Measurements from ENCODE around the gene MXD4. TPM values are rescaled to one million over a fixed set of nuclear protein-coding genes. Genes with fewer than 3 reads are reported as not detected.

Gene MXD4
- polyA plus RNA-seq, 1 donor (not counting 4 experiments of a cell fraction or from before 2014, with no cell fraction given) = 26.0 TPM

DNA sequence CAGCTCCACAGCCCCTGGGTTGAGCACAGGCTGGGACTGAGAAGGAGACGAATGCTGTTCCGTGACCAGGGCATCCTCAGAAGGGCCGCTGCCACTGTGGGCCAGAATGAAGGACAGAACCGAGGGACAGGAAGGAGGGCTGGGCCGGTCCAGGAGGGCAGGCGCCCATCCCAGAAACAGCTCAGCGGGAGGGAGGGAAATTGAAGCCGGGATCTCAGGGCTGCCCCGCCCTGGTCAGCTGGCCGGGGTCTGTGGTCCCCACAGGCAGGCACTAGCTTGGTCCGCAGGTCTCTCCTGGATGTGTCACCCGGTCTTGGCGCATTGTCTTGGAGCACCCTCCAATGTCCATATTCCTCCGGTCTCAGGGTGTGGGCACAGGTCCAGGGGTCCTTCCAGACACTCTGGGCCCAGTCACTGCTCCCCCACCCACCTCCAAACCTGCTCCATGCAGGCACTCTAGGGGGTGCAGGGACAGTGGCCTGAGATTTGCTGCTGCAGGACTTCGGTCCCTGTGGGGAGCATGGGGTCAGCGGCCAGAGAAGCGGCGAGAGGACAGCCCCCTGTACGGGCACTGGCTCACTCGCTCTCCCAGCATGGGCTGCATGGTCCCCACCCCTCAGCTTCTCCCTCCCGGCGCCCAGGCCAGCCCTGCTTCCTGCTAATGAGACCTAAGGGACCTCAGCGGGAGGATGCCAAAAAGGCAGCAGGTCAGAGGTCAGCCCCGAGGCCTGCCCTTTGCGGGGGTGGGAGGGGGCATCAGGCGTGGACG lies 23.9 kb upstream of the MXD4 start:
- no peak for FAIRE-seq
- no peaks in the 10 kb centered on the region for H3K9me1 ChIP-seq (ENCODE audit: control insufficient read depth, extremely low read depth, insufficient read depth, low read length)
- DNase-seq (ENCODE audit: low read depth, low spot score) = no peak
- no peaks in the 10 kb centered on the region for H3K36me3 ChIP-seq (ENCODE audit: control insufficient read depth in 2 of 2, extremely low read depth in 1 of 2, insufficient read depth in 2 of 2, low read length in 2 of 2)
- H3K9ac ChIP-seq (ENCODE audit: control insufficient read depth, extremely low read depth, insufficient read depth, low read length) = no peak overlapping the region
- H3K27me3 ChIP-seq (ENCODE audit: control insufficient read depth, extremely low read depth, insufficient read depth, low read length) = no peaks in the 10 kb centered on the region
- H3K4me1 ChIP-seq (ENCODE audit: control insufficient read depth, extremely low read depth, insufficient read depth, low read length) = peaks cover 7% of the 10 kb centered on the region
- H3K9me3 ChIP-seq (ENCODE audit: control insufficient read depth, low read depth, low read length) = no peaks in the 10 kb centered on the region
- no peak overlapping the region for H2AFZ ChIP-seq (ENCODE audit: control insufficient read depth, low read length)
- dilution Hi-C loops (cut with MboI; ENCODE audit: extremely low pct_ligation_motif_present, low sequenced_read_pairs) = no loop called here
- no peak for TF ChIP-seq EZH2 (IDR thresholded peaks at IDR 0.05; ENCODE audit: low read length)
- TF ChIP-seq, protein P1, sequence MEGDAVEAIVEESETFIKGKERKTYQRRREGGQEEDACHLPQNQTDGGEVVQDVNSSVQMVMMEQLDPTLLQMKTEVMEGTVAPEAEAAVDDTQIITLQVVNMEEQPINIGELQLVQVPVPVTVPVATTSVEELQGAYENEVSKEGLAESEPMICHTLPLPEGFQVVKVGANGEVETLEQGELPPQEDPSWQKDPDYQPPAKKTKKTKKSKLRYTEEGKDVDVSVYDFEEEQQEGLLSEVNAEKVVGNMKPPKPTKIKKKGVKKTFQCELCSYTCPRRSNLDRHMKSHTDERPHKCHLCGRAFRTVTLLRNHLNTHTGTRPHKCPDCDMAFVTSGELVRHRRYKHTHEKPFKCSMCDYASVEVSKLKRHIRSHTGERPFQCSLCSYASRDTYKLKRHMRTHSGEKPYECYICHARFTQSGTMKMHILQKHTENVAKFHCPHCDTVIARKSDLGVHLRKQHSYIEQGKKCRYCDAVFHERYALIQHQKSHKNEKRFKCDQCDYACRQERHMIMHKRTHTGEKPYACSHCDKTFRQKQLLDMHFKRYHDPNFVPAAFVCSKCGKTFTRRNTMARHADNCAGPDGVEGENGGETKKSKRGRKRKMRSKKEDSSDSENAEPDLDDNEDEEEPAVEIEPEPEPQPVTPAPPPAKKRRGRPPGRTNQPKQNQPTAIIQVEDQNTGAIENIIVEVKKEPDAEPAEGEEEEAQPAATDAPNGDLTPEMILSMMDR (optimal IDR thresholded peaks at IDR 0.05 in 1 of 3, IDR thresholded peaks at IDR 0.05 in 1 of 3, conservative IDR thresholded peaks at IDR 0.05 in 1 of 3; ENCODE audit: extremely low read depth in 1 of 3, insufficient read depth in 2 of 3, low read length in 3 of 3) = no peak
- H3K4me2 ChIP-seq (ENCODE audit: control insufficient read depth, extremely low read depth, insufficient read depth, low read depth, low read length) = no peak overlapping the region
- no peak overlapping the region for H3K27ac ChIP-seq (ENCODE audit: control insufficient read depth, insufficient read depth, low read length)
- H3K79me2 ChIP-seq (ENCODE audit: control insufficient read depth, insufficient read depth, low read length) = no peaks in the 10 kb centered on the region
- no peak overlapping the region for H3K4me3 ChIP-seq (ENCODE audit: control insufficient read depth in 2 of 3, extremely low read depth in 1 of 3, insufficient read depth in 2 of 3, low read depth in 1 of 3, low read length in 3 of 3)
- no peaks in the 10 kb centered on the region for H4K20me1 ChIP-seq (ENCODE audit: control insufficient read depth, extremely low read depth, insufficient read depth, low read length)

DNA sequence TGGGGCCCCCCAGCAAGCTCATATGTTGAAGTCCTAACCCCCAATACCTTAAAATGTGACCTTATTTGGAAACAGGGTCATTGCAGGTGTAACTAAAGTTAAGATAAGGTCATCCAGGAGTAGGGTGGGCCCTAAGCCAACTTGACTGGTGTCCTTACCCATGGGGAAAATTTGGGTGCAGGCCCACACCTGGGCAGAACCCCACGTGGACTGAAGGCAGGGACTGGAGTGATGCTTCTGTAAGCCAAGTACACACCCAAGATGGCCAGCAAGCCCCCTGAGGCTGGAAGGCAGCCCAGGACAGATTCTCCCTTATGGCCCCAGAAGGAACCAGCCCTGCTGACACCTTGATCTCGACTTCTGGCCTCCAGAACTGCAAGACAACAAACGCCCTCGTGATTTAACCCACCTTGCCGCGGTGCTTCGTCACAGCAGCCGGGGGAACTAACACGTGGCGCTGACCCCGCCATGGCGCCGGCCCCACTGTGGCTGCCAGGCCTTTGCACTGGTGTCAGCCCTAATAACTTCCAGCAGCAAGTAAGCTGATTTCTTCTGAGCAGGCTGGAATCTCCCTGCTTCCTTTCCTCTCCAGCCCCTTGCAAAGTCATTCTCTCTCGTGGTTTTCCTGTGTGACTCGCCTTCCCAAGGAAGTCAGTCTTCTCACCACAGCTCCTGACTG lies 23.2 kb upstream of the MXD4 start:
- Histone ChIP-seq H3K9me3 (ENCODE audit: control insufficient read depth, low read depth, low read length) (no peaks in the 10 kb centered on the region), H3K79me2 (ENCODE audit: control insufficient read depth, insufficient read depth, low read length) (no peaks in the 10 kb centered on the region), H3K9me1 (ENCODE audit: control insufficient read depth, extremely low read depth, insufficient read depth, low read length) (no peaks in the 10 kb centered on the region), H4K20me1 (ENCODE audit: control insufficient read depth, extremely low read depth, insufficient read depth, low read length) (no peaks in the 10 kb centered on the region), H3K27ac (ENCODE audit: control insufficient read depth, insufficient read depth, low read length) (no peak overlapping the region), H3K4me1 (ENCODE audit: control insufficient read depth, extremely low read depth, insufficient read depth, low read length) (peaks cover 7% of the 10 kb centered on the region), H3K36me3 (ENCODE audit: control insufficient read depth in 2 of 2, extremely low read depth in 1 of 2, insufficient read depth in 2 of 2, low read length in 2 of 2) (no peaks in the 10 kb centered on the region), H2AFZ (ENCODE audit: control insufficient read depth, low read length) (no peak overlapping the region), H3K27me3 (ENCODE audit: control insufficient read depth, extremely low read depth, insufficient read depth, low read length) (no peaks in the 10 kb centered on the region), H3K4me3 (ENCODE audit: control insufficient read depth in 2 of 3, extremely low read depth in 1 of 3, insufficient read depth in 2 of 3, low read depth in 1 of 3, low read length in 3 of 3) (no peak overlapping the region), H3K4me2 (ENCODE audit: control insufficient read depth, extremely low read depth, insufficient read depth, low read depth, low read length) (no peak overlapping the region), H3K9ac (ENCODE audit: control insufficient read depth, extremely low read depth, insufficient read depth, low read length) (no peak overlapping the region)
- dilution Hi-C loops (cut with MboI; ENCODE audit: extremely low pct_ligation_motif_present, low sequenced_read_pairs) = no loop called here
- TF ChIP-seq, protein P1 (optimal IDR thresholded peaks at IDR 0.05 in 1 of 3, IDR thresholded peaks at IDR 0.05 in 1 of 3, conservative IDR thresholded peaks at IDR 0.05 in 1 of 3; ENCODE audit: extremely low read depth in 1 of 3, insufficient read depth in 2 of 3, low read length in 3 of 3) = no peak
- TF ChIP-seq EZH2 (IDR thresholded peaks at IDR 0.05; ENCODE audit: low read length) = no peak
- FAIRE-seq (no peak), DNase-seq (ENCODE audit: low read depth, low spot score) (no peak)

Data from keratinocyte (primary cell).